ENCODE data around the gene SETSIP.

DNA sequence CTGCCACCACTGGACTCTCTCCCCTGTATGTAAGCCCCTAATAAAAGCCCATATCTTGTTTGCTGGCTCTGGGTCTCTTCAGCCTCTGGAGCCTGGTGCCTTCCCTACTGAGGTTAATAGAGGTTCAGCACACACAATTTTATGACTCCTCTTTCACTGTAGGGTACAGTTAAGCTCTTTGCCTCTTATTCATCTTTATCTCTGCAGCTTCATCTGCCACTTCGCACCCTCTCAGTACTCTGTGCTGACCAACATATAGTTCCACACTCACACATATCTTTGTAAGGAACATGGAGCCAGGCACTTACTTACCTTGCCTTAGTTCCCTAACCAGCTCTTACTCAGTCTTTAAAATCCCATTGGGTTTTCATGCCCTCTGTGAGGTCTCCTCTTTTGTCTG lies 9.4 kb upstream of the SETSIP start:
- TF ChIP-seq, protein P1, sequence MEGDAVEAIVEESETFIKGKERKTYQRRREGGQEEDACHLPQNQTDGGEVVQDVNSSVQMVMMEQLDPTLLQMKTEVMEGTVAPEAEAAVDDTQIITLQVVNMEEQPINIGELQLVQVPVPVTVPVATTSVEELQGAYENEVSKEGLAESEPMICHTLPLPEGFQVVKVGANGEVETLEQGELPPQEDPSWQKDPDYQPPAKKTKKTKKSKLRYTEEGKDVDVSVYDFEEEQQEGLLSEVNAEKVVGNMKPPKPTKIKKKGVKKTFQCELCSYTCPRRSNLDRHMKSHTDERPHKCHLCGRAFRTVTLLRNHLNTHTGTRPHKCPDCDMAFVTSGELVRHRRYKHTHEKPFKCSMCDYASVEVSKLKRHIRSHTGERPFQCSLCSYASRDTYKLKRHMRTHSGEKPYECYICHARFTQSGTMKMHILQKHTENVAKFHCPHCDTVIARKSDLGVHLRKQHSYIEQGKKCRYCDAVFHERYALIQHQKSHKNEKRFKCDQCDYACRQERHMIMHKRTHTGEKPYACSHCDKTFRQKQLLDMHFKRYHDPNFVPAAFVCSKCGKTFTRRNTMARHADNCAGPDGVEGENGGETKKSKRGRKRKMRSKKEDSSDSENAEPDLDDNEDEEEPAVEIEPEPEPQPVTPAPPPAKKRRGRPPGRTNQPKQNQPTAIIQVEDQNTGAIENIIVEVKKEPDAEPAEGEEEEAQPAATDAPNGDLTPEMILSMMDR (IDR thresholded peaks at IDR 0.05): no peak
- no peak for TF ChIP-seq POLR2AphosphoS5 (IDR thresholded peaks at IDR 0.05)
- no peak for TF ChIP-seq POLR2A (IDR thresholded peaks at IDR 0.05)

All from transverse colon (tissue), 4 donors.